Thoracic aorta (tissue), 2 donors: Measurements from ENCODE around the gene RALGAPA2. TPM values are rescaled to one million over a fixed set of nuclear protein-coding genes. Genes with fewer than 3 reads are reported as not detected.

Source experiments
- ATAC-seq: fragments of 150-250 bp; one replicate; pipeline ENCODE4 v1.8.0; 2017; ENCODE audit warnings: low read depth; ENCODE audit not compliant: insufficient number of reproducible peaks, low FRiP score
- DNase-seq: peaks from one replicate; pipeline ENCODE4 v3.0.0-alpha.2; 2020; ENCODE audit warnings: low spot score
- H3K27ac ChIP-seq, 2 donors: fragments of 200-600 bp; sonication (generic); 1 replicate in 1 of 2; 2 replicates in 1 of 2; pipeline ENCODE4 v1.5.1; 2016; ENCODE audit warnings: mild to moderate bottlenecking in 2 of 2, moderate library complexity in 2 of 2
- H3K27me3 ChIP-seq: fragments of 200-600 bp; sonication (generic); replicated peaks from 2 replicates; pipeline ENCODE4 v1.6.0; 2016; ENCODE audit warnings: mild to moderate bottlenecking; ENCODE audit not compliant: insufficient read depth
- H3K36me3 ChIP-seq: fragments of 200-600 bp; sonication (generic); one replicate; pipeline ENCODE4 v1.5.1; 2016
- H3K4me1 ChIP-seq, 2 donors: fragments of 200-600 bp; sonication (generic); 1 replicate in 1 of 2; 2 replicates in 1 of 2; pipeline versions ENCODE4 v1.5.1 to v1.6.0; 2016; ENCODE audit warnings: low read depth in 2 of 2, mild to moderate bottlenecking in 1 of 2; ENCODE audit not compliant: control insufficient read depth in 1 of 2
- H3K4me3 ChIP-seq: fragments of 200-600 bp; sonication (generic); 2 replicates; pipeline ENCODE4 v1.5.1; 2016; ENCODE audit warnings: mild to moderate bottlenecking
- H3K9me3 ChIP-seq: fragments of 200-600 bp; sonication (generic); 2 replicates; pipeline ENCODE4 v1.5.1; 2016
- total RNA-seq, 2 donors: library from RNA; depleted of rRNA; stranded (reverse); fragments of >200 nt; gene quantifications; one replicate each; pipeline versions ENCODE4 v1.1.0 to v1.2.3, GENCODE V29; 2016
- TF ChIP-seq, protein P1 (sequence below): fragments of 200-600 bp; sonication (generic); IDR thresholded peaks from one replicate; pipeline ENCODE4 v1.5.1; 2019; ENCODE audit warnings: antibody characterized with exemption

Gene RALGAPA2
- total RNA-seq, 2 donors from 2014 or later, result 20.3 to 48.3 TPM

- DNase-seq, result no peak
- H3K36me3 ChIP-seq, result peaks cover 11% of the 10 kb centered on the region
- TF ChIP-seq, protein P1, sequence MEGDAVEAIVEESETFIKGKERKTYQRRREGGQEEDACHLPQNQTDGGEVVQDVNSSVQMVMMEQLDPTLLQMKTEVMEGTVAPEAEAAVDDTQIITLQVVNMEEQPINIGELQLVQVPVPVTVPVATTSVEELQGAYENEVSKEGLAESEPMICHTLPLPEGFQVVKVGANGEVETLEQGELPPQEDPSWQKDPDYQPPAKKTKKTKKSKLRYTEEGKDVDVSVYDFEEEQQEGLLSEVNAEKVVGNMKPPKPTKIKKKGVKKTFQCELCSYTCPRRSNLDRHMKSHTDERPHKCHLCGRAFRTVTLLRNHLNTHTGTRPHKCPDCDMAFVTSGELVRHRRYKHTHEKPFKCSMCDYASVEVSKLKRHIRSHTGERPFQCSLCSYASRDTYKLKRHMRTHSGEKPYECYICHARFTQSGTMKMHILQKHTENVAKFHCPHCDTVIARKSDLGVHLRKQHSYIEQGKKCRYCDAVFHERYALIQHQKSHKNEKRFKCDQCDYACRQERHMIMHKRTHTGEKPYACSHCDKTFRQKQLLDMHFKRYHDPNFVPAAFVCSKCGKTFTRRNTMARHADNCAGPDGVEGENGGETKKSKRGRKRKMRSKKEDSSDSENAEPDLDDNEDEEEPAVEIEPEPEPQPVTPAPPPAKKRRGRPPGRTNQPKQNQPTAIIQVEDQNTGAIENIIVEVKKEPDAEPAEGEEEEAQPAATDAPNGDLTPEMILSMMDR, result no peak
Measured at GRCh38 chr20:20627471-20627870, 85.0 kb downstream of the RALGAPA2 start.

GRCh38 chr20:20624914-20625313 lies 87.5 kb downstream of the RALGAPA2 start:
- Histone ChIP-seq H3K4me3 (no peak overlapping the region), H3K27ac (no peak overlapping the region), H3K36me3 (peaks cover 8% of the 10 kb centered on the region), H3K27me3 (no peaks in the 10 kb centered on the region), H3K9me3 (no peaks in the 10 kb centered on the region), H3K4me1 (no peaks in the 10 kb centered on the region)
- no peak for DNase-seq
- TF ChIP-seq, protein P1, result no peak
- ATAC-seq, result no peak

More at GRCh38 chr20:20627471-20627870, 85.0 kb downstream of the RALGAPA2 start:
- Histone ChIP-seq H3K4me1 (no peaks in the 10 kb centered on the region), H3K27ac (no peak overlapping the region), H3K9me3 (no peaks in the 10 kb centered on the region), H3K27me3 (no peaks in the 10 kb centered on the region), H3K4me3 (no peak overlapping the region)
- no peak for ATAC-seq

GRCh38 chr20:20621195-20621594 lies 91.2 kb downstream of the RALGAPA2 start:
- Histone ChIP-seq H3K27ac (no peak overlapping the region), H3K36me3 (no peaks in the 10 kb centered on the region), H3K9me3 (no peaks in the 10 kb centered on the region), H3K4me1 (no peaks in the 10 kb centered on the region), H3K27me3 (no peaks in the 10 kb centered on the region), H3K4me3 (no peak overlapping the region)
- DNase-seq (no peak), ATAC-seq (no peak)
- TF ChIP-seq, protein P1, result no peak

DNA sequence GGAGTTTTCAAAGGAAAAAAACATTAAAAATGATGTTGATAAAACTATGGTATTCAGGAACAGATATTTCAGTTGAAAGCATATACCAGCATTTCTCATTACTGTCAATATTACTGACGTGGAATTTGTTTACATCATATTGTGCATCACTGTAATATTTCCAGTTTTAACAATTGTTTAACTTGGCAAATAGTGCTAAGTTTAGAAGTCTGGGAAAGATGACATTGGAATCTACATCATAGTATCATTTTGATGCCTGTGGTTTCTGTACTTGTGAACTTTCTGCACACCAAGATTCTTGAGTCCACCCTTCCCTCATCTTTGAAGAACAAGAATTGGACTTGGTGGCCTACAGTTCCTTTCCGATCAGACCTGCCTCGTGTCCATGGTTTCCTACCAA lies 98.1 kb downstream of the RALGAPA2 start:
- no peak overlapping the region for H3K27ac ChIP-seq
- H3K4me1 ChIP-seq, result no peaks in the 10 kb centered on the region
- no peak overlapping the region for H3K4me3 ChIP-seq
- no peaks in the 10 kb centered on the region for H3K9me3 ChIP-seq
- ATAC-seq, result no peak
- TF ChIP-seq, protein P1, result no peak
- peaks cover 4% of the 10 kb centered on the region for H3K36me3 ChIP-seq
- no peak for DNase-seq
- H3K27me3 ChIP-seq, result no peaks in the 10 kb centered on the region

- DNase-seq, result no peak
- ATAC-seq, result no peak
- Histone ChIP-seq H3K27me3 (no peaks in the 10 kb centered on the region), H3K4me3 (no peak overlapping the region), H3K36me3 (peaks cover 4% of the 10 kb centered on the region), H3K4me1 (no peaks in the 10 kb centered on the region), H3K9me3 (no peaks in the 10 kb centered on the region), H3K27ac (no peak overlapping the region)
- TF ChIP-seq, protein P1, result no peak
Measured at GRCh38 chr20:20612251-20612650, 100.2 kb downstream of the RALGAPA2 start.
